Osteoblast (primary cell): ENCODE measurements around the gene FGF19. TPM values are rescaled to one million over a fixed set of nuclear protein-coding genes. Genes with fewer than 3 reads are reported as not detected.

ENCODE experiments used
- DNase-seq: peaks from one replicate; pipeline ENCODE4 v3.0.0; 2011; ENCODE audit warnings: low spot score, mixed read lengths; ENCODE audit not compliant: insufficient read length; ENCODE audit errors: missing footprints
- H2AFZ ChIP-seq: 2 replicates; pipeline ENCODE4 v1.6.0; 2011; ENCODE audit warnings: mild to moderate bottlenecking, low read length
- H3K27ac ChIP-seq: 2 replicates; pipeline ENCODE4 v1.5.1; 2011; ENCODE audit warnings: mild to moderate bottlenecking, low read depth, low read length, moderate library complexity
- H3K27me3 ChIP-seq: 2 replicates; pipeline ENCODE4 v1.6.0; 2012; ENCODE audit warnings: mild to moderate bottlenecking, control low read depth, inconsistent platforms, low read length, moderate library complexity; ENCODE audit not compliant: insufficient read depth
- H3K36me3 ChIP-seq: 2 replicates; pipeline ENCODE4 v1.5.1; 2011; ENCODE audit warnings: mild to moderate bottlenecking, low read length, control low read depth, moderate library complexity; ENCODE audit not compliant: insufficient read depth
- H3K4me1 ChIP-seq: 2 replicates; pipeline ENCODE4 v1.5.1; 2011; ENCODE audit warnings: mild to moderate bottlenecking, low read length, control low read depth, moderate library complexity; ENCODE audit not compliant: insufficient read depth
- H3K4me2 ChIP-seq: 2 replicates; pipeline ENCODE4 v1.6.0; 2011; ENCODE audit warnings: mild to moderate bottlenecking, low read length; ENCODE audit not compliant: insufficient read depth
- H3K4me3 ChIP-seq: fragments of 200-600 bp; sonication (generic); 3 replicates; pipeline ENCODE4 v1.5.1; 2012; ENCODE audit warnings: mild to moderate bottlenecking, low read length, inconsistent platforms; ENCODE audit not compliant: insufficient read depth
- H3K79me2 ChIP-seq: 2 replicates; pipeline ENCODE4 v1.6.0; 2012; ENCODE audit warnings: mild to moderate bottlenecking, low read length, control low read depth, inconsistent platforms; ENCODE audit not compliant: insufficient read depth
- H3K9me3 ChIP-seq: 2 replicates; pipeline ENCODE4 v1.5.1; 2011; ENCODE audit warnings: low read depth, low read length, control low read depth
- H4K20me1 ChIP-seq: 2 replicates; pipeline ENCODE4 v1.6.0; 2012; ENCODE audit warnings: mild to moderate bottlenecking, low read length, control low read depth; ENCODE audit not compliant: insufficient read depth
- total RNA-seq: library from RNA; depleted of rRNA; stranded (reverse); fragments of >200 nt; gene quantifications from 2 replicates; pipeline ENCODE4 v1.2.3, GENCODE V29; 2012
- TF ChIP-seq, protein P1 (sequence below): IDR thresholded peaks from 2 replicates; pipeline ENCODE4 v1.5.1; 2011; ENCODE audit warnings: mild to moderate bottlenecking, low read depth, low read length, moderate library complexity; ENCODE audit errors: extremely low read depth

FGF19 gene
- total RNA-seq, 1 donor, result not detected

DNA sequence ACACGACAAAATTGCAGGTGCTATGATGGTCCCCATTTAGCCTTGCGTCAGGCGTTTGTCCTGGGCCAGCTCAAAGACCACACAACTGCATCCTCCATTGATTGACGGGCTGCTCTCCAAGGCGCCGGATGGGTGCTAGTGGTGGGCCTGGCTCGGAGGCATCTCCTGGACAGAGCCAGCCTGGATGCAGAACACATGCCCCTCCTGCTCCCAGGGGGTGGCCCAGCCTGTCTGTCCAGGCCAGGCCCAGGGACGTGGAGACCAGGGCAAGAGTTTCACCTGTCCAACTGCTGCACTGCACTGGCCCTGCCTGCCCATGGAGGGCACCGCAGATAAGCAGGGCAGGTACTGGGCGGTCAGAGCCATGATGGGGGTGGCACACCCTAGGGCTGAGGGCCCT, 23.4 kb upstream of the FGF19 start:
- H3K27ac ChIP-seq, result no peak overlapping the region
- H3K9me3 ChIP-seq, result no peaks in the 10 kb centered on the region
- H3K4me3 ChIP-seq, result no peak overlapping the region
- H3K27me3 ChIP-seq, result peaks cover 50% of the 10 kb centered on the region
- H3K4me2 ChIP-seq, result no peak overlapping the region
- no peaks in the 10 kb centered on the region for H3K79me2 ChIP-seq
- H2AFZ ChIP-seq, result no peak overlapping the region
- DNase-seq, result no peak
- no peaks in the 10 kb centered on the region for H4K20me1 ChIP-seq
- H3K36me3 ChIP-seq, result no peaks in the 10 kb centered on the region
- no peaks in the 10 kb centered on the region for H3K4me1 ChIP-seq
- TF ChIP-seq, protein P1, sequence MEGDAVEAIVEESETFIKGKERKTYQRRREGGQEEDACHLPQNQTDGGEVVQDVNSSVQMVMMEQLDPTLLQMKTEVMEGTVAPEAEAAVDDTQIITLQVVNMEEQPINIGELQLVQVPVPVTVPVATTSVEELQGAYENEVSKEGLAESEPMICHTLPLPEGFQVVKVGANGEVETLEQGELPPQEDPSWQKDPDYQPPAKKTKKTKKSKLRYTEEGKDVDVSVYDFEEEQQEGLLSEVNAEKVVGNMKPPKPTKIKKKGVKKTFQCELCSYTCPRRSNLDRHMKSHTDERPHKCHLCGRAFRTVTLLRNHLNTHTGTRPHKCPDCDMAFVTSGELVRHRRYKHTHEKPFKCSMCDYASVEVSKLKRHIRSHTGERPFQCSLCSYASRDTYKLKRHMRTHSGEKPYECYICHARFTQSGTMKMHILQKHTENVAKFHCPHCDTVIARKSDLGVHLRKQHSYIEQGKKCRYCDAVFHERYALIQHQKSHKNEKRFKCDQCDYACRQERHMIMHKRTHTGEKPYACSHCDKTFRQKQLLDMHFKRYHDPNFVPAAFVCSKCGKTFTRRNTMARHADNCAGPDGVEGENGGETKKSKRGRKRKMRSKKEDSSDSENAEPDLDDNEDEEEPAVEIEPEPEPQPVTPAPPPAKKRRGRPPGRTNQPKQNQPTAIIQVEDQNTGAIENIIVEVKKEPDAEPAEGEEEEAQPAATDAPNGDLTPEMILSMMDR, result no peak

DNA sequence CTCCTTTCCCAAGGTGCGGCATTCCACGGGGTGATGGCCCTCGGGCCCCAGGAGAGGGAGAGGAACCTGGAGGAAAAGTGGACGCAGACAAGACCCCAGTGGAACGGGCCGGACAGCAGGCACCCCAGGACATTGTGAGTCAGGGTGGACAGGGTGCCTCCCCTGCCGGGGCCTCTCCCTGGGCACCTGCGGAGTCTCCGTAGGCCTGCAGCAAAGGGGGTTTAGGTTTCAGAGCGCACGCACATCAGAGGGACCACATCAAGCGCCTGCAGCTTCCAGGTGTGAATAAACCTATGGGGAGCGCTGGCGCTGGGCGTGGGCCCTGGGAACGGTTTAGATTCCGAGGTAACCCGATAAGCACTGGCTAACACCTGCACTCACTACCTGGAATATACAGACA, 22.7 kb upstream of the FGF19 start:
- Histone ChIP-seq H3K79me2 (no peaks in the 10 kb centered on the region), H2AFZ (no peak overlapping the region), H3K4me2 (no peak overlapping the region), H3K27ac (no peak overlapping the region), H3K9me3 (no peaks in the 10 kb centered on the region), H3K27me3 (peaks cover 55% of the 10 kb centered on the region), H4K20me1 (no peaks in the 10 kb centered on the region), H3K4me1 (no peaks in the 10 kb centered on the region), H3K4me3 (no peak overlapping the region), H3K36me3 (no peaks in the 10 kb centered on the region)
- DNase-seq, result peak; percentile 30
- TF ChIP-seq, protein P1, result no peak

DNA sequence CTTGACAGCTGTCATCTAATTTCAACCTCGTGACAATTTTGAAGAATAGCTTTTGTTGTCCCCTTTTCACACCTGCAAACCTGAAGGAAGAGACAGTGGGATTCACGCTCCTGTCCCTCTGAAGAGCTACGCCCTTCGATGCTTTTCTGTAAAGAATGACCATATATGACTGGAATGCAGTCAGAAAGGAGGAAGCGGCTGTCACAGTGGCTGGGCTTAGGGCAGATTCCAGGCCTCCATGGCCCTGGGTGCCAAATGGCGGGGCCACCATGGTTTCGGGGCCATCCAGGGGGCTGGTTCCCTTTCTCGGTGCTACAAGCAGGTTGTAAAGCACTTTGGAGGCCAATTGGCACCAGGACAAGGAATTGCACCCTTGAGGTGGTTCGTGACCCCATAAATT, 22.2 kb upstream of the FGF19 start:
- Histone ChIP-seq H3K4me2 (no peak overlapping the region), H4K20me1 (no peaks in the 10 kb centered on the region), H3K4me3 (no peak overlapping the region), H3K36me3 (no peaks in the 10 kb centered on the region), H3K79me2 (no peaks in the 10 kb centered on the region), H3K27ac (no peak overlapping the region), H2AFZ (no peak overlapping the region), H3K4me1 (no peaks in the 10 kb centered on the region), H3K27me3 (peaks cover 60% of the 10 kb centered on the region), H3K9me3 (no peaks in the 10 kb centered on the region)
- TF ChIP-seq, protein P1, result no peak
- DNase-seq, result peak; percentile 84

DNA sequence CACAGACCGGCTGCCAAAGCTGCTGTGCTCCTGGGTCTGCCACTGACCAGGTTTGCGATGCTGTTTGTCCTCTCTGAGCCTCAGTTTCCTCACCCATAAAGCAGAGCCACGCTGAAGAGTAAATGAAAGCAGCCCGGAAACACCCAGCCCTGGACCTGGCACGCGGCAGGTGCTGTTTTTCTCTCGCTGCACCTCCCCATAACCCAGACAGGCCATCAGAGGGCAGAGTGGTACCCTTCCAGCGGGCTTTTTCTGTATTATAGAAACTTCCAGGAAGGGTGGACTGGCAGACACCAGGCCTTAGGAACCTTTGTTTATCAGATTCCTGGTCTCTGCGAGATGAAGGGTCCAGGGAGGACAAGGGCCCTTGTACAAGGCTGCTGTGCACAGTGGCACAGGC, 17.9 kb upstream of the FGF19 start:
- Histone ChIP-seq H3K4me3 (no peak overlapping the region), H4K20me1 (no peaks in the 10 kb centered on the region), H3K4me1 (no peaks in the 10 kb centered on the region), H2AFZ (no peak overlapping the region), H3K79me2 (no peaks in the 10 kb centered on the region), H3K4me2 (no peak overlapping the region), H3K36me3 (no peaks in the 10 kb centered on the region), H3K27ac (no peak overlapping the region), H3K27me3 (peaks cover 74% of the 10 kb centered on the region), H3K9me3 (no peaks in the 10 kb centered on the region)
- TF ChIP-seq, protein P1, result peak; percentile 37
- DNase-seq, result peak; percentile 56
